GM06990 (cell line): ENCODE results near the gene CCDC88C.

Experiments
- DNase-seq: peaks from one replicate; pipeline ENCODE4 v3.0.0-alpha.2; 2011; ENCODE audit not compliant: insufficient read length; ENCODE audit errors: extremely low read depth
- H3K27me3 ChIP-seq: replicated peaks from 2 replicates; pipeline ENCODE4 v1.6.0; 2011; ENCODE audit warnings: low read length; ENCODE audit not compliant: control insufficient read depth, insufficient read depth
- H3K36me3 ChIP-seq: 2 replicates; pipeline ENCODE4 v1.5.1; 2011; ENCODE audit warnings: low read length; ENCODE audit not compliant: control insufficient read depth, insufficient read depth
- H3K4me3 ChIP-seq: replicated peaks from 2 replicates; pipeline ENCODE4 v1.5.1; 2011; ENCODE audit warnings: low read depth, mild to moderate bottlenecking, control low read depth, low read length
- CTCF ChIP-seq: IDR thresholded peaks from 2 replicates; pipeline ENCODE4 v1.5.1; 2011; ENCODE audit warnings: low read length, control low read depth, mild to moderate bottlenecking, inconsistent platforms; ENCODE audit not compliant: insufficient read depth, poor library complexity, severe bottlenecking

Gene CCDC88C

GRCh38 chr14:91367173-91368171, 50.1 kb downstream of the CCDC88C start:
- Histone ChIP-seq H3K4me3 (peak overlapping the region; percentile 22; the same call in 1 of the 2 replicates), H3K27me3 (no peaks in the 10 kb centered on the region), H3K36me3 (no peaks in the 10 kb centered on the region; the same call in none of the 2 replicates)
- peak; percentile 76 for DNase-seq
- TF ChIP-seq CTCF = no peak

- no peak overlapping the region for H3K4me3 ChIP-seq
Observed at GRCh38 chr14:91366749-91367148, 50.9 kb downstream of the CCDC88C start.

GRCh38 chr14:91365552-91365951, 52.1 kb downstream of the CCDC88C start:
- no peaks in the 10 kb centered on the region for H3K27me3 ChIP-seq
- H3K36me3 ChIP-seq = no peaks in the 10 kb centered on the region; the same call in 1 of the 2 replicates
- no peak overlapping the region for H3K4me3 ChIP-seq
- no peak for DNase-seq
- TF ChIP-seq CTCF = no peak

More at GRCh38 chr14:91366749-91367148, 50.9 kb downstream of the CCDC88C start:
- no peak for DNase-seq
- Histone ChIP-seq H3K36me3 (no peaks in the 10 kb centered on the region; the same call in 1 of the 2 replicates), H3K27me3 (no peaks in the 10 kb centered on the region)
- no peak for TF ChIP-seq CTCF

- no peaks in the 10 kb centered on the region; the same call in 1 of the 2 replicates for H3K36me3 ChIP-seq
- TF ChIP-seq CTCF = no peak
Observed at GRCh38 chr14:91364524-91365270, 52.9 kb downstream of the CCDC88C start.

GRCh38 chr14:91363776-91364523, 53.7 kb downstream of the CCDC88C start:
- peak; percentile 13 for TF ChIP-seq CTCF
- DNase-seq = peak; percentile 85
- Histone ChIP-seq H3K36me3 (no peaks in the 10 kb centered on the region; the same call in 1 of the 2 replicates), H3K4me3 (no peak overlapping the region), H3K27me3 (no peaks in the 10 kb centered on the region)

More at GRCh38 chr14:91364524-91365270, 52.9 kb downstream of the CCDC88C start:
- no peak overlapping the region for H3K4me3 ChIP-seq
- DNase-seq = no peak
- H3K27me3 ChIP-seq = no peaks in the 10 kb centered on the region
